HG02938 (cell line): ENCODE results near the gene DNAAF8.

Experiments
- ATAC-seq: cut with Tn5 transposase; IDR thresholded peaks from one replicate; pipeline ENCODE4 v1.9.1; 2021; ENCODE audit warnings: mild to moderate bottlenecking, moderate library complexity; ENCODE audit not compliant: unreplicated experiment

The DNAAF8 gene

DNA sequence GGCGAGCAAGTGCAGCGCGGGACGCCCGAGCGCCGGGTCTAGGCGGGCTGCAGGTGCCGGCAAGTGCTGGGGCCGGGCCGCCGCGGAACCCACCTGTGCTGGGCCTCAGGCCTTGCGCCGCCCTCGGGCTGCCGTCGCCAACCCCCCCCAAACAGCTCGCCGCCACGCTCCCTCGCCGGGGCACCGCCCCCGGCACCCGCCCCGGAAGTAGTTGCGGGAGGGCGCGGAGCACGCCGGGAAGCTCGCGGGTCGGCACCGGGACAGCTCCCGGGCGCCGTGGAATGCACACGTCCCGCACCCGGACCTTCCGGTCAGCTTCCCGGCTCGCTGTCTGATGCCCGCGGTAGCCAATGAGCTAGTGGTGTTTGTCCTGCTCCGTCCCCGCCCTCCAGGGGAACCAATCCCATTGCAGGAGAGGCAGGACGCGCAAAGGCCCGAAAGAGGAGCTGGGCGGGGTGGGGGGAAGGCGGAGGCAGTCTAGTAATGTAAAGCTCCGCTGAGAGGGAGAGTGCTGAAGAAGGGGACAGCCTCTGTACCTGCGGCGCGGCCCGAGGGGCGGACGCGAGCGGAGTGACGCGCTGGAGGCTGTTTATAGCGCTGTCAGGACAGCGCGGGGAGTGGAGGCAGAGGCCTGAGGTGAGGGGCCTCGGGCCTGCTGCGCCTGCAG, at the start of gene DNAAF8, which contains the start of gene ANKS3:
Gene DNAAF8 (plus strand): TSS at position 475 of the 667 bp plus-strand sequence. CDS start 1,978 bp downstream, outside the sequence.
Gene ANKS3 (minus strand): TSS at position 209 of the 667 bp plus-strand sequence. CDS start 4,122 bp downstream, outside the sequence.
- ATAC-seq = peak; percentile 73

DNA sequence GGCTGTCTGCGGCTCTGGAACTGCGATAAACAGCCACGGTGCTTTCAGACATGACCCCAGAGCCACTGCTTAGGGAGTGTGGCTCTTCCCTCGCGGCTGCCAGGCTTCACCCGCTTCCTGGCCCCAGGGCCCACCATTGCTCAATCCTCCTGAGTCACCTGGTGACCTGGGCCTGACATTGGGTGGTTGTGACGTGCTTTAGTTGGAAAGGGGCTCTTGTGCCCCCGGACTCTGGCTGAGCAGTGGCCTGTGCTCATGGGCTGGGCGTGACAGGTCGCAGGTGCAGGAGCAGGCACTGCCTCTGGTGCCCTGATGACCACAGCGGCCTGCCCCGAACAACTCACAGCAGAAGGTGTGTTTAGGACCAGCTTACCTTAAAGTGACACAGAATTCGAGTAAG, 49.6 kb upstream of the DNAAF8 start:
- ATAC-seq = no peak

DNA sequence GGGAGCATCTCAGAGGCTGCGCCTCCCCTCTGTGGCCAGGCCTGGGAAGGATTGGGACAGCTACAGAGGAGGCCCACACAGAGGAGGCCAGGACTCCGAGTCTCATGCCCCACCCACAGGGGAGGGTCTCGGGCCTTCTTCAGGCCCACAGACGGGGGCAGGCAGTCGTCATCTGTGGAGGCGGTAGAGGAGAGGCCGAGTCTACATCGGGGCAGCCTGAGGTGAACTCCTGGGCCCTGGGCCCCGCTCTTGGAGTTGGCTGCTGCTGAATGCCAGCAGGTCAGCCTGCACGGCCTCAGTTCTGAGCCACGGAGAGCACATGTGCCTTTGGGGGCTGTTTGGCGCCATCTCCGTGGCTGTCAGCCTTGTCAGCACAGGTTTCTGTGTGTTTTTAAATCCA, 49.0 kb upstream of the DNAAF8 start:
- no peak for ATAC-seq

DNA sequence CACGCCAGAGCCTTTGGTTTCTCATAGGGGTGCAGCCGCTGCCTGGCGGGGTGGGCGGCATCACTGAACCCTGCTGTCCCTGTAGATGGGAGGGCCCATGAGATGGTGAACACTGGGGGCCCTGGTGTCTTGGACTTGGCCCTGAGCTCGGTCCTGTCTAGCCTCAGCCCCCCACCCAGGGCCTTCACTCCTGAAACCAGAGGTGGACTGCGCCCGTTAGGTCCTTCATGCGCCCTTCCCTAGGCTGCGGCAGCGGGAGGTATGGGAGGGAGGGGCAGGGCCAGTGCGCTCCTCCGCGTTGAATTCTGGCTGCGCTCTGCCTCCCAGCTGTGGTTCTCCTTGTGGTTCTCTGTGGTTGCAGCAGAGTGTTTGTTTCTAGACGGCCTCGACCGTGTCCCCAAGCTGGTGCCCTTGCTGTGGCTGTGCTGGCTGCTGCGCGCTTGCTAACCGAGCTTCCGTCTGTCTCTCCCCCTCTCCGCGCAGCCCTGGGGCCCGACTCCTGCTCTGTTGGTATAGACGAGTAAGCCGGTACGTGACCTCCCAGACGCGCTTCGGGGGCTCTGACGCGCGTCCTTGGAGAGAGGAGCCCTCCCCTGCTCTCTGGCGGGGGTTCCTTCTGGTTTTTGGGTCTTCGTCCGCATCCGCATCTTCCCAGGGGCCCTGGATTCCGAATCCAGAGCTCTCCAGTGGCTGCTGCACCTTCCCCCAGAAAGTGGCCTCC, 48.4 kb upstream of the DNAAF8 start:
- ATAC-seq = no peak

DNA sequence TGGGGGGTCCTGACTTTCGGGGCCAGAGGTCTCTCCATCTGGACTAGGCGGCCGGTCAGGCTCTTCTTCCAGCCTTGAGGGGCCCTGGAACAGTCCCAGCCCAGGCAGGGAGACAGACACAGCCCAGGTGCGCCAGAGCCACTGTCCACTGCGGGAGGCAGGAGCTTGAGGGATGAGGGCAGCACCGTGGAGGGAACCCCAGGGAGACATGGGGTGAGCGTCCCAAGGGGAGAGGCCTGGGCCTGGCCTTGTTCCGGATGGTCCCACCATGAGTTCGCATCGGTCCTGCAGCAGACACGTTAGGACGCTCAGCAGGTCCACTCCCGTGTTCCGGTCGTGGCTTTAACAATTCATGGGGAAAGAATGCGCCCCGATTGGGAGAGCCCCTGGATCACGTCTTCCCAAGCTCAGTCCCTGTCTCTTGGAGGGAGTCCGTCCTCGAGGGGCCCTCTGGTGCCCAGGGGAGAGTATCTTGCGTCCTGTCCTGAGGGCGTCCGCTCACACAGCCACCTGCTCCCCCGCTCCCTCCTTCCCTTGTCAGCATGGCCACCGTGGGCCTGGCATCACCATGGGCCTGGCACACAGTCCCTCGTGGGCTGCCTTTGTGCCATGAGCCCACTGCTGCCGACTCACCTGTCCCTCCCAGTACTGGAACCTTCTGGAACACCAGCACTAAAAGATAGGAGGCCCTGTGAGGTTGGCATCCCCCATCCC, 47.7 kb upstream of the DNAAF8 start:
- ATAC-seq = no peak

DNA sequence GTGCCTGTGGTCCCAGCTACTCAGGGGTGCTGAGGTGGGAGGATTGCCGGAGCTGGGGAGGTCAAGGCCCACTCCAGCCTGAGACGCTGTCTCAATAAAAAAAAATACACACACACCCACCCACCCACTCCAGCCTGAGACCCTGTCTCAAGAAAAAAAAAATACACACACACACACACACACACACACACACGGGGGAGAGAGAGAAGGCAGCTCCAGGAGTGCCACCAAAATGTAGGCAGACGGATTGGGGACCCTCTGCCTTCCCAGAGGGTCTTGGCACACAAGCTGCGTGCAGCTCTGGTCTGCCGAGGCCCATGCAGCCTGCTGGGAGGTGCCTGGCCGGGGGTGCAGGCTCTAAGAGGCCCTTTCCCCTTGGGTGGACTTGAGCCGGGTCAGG, 46.9 kb upstream of the DNAAF8 start:
- ATAC-seq = no peak

DNA sequence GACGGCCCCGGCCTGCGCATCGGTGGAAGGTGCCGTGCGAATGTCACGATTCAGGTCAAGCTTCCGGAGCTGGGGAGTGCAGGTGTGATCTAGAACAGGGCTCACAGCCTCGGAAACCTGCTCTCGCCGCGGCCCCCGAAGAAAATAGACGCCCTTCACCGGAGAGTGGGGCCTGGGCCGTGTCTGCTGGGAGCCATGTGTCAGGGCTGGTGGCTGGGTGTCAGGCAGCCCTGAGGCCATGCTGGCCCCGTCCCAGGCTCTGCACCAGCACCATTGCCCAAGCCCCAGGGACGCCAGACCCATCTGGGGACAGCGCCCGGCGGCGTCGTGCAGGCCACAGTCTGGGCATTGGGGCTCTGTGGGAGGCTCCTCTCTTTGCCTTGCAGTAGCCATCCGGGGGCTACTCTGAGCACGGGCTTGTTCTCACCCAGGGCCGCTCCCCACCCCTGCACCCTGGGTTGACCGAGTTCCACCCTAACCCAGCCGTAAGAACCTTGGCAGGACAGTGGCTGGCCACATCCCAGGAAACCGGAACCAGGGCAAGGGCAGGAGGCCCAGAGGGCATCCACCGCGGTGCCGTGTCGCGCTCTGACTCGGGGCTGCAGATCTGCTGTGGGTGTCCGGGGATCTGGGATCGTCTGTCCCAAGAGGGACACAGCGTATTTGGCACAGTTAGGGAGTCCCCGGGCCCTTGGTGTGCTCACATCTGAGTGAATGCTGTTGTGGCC, 46.2 kb upstream of the DNAAF8 start:
- no peak for ATAC-seq

DNA sequence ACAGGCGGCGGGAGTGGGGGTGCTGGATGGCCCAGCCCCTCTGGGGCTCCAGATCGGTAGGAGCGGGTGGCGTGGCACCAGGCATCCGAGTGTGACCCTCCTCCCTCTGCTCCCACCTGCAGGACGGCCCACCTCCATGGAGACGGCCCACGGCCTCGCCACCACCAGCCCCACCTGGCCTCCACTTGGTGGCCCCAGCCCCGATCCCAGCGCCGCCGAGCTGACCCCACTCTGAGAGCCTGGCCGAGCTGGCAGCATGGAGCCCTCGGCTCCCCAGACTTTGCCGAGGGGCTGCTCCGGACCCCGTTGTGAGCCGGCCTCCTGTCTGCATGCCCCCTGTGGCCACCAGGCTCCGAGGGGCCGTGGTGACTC, 45.7 kb upstream of the DNAAF8 start:
- ATAC-seq = no peak

DNA sequence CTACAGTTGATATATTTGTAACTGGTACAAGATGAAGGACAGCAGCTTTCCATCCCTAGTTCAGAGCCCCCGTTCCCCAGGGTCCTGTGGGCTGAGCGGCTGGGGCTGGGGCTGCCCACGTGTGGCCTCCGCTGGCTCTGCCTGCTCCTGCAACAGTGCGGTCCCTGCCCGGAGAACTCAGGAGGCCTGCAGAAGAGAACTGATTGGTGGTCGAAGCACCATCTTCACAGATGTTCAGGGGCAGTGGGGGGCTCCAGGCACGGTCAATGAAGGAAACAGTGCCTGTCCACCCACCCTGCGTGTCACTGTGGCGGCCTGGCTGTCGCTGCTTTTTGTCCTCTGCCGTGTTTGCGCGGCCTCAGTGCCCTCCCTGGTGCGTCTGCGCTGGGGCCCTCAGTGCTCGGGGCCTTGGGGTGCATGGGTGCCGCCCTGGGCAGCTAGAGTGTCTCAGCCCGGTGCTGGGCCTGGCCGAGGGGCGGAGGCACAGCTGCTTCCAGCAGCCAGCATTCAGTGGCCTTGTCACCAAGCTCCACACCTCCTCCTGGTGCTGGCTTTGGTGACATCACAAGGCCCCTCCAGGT, 45.2 kb upstream of the DNAAF8 start:
- no peak for ATAC-seq

DNA sequence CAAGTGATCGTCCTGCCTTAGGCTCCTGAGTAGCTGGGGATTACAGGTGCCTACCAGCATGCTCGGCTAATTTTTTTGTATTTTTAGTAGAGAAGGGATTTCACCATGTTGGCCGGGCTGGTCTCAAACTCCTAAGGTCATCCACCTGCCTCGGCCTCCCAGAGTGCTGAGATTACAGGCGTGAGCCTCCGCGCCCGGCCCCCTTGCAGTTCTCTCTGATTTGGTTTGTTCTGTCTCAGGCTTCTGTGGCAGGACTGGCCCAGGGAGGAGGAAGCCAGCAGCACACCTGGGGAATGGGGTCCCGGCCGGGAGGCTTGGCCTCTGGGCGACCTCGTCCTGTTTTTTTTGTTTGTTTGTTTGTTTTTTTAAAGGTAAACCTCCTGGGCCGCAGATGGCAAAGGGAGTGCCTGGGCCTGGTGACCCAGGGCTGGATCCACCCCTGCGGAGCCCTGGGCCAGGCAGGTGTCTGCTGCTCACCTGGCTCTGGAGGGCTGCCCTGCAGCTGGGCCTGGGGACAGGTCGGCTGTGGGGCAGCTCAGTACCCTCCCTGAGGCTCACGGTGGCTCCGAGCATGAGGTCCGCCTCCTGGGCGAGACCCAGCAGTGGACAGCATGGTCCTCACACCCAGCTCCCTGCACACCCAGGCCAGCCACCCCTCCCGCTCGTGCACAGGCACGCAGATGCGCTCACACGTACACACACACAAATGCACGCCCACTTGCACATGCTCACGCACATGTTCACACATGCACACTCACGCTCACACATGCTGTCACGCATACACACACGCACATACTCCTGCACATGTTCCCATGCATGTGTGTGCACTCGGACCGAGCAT, 44.3 kb upstream of the DNAAF8 start:
- ATAC-seq = no peak

DNA sequence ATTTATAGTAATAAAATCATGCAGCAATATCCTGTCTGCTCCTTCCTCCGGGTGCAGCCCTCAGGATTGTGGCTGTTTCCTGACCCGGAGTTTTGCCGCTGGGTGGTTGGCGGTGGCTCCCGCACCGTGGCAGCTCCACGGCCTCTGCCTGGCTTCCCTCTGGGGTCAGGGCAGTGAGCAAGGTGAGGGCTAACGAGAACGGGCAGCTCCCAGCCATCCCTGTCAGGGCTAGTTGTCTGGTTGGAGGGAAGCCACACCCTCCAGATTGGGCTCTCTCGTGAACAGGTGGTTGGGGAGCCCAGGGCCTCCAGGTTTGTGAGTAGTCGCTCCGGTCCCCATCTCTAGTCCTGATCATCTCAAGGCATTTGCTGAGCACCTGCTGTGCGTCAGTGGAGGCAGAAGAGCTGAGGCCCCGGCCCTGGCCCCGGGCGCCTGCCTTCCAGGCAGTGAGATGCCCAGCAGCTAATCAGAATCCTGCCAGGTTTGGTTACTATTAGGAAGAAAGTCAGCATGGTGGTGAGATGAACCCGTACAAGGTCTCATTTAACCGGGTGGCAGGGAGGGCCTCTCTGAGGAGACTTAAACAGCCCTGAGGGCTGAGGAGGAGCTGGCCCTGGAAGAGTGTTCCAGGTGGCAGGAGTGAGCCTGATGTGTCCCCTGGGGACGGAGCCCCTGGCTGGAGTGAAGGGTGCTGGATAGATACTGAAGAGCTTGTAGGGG, 43.2 kb upstream of the DNAAF8 start:
- ATAC-seq = no peak

DNA sequence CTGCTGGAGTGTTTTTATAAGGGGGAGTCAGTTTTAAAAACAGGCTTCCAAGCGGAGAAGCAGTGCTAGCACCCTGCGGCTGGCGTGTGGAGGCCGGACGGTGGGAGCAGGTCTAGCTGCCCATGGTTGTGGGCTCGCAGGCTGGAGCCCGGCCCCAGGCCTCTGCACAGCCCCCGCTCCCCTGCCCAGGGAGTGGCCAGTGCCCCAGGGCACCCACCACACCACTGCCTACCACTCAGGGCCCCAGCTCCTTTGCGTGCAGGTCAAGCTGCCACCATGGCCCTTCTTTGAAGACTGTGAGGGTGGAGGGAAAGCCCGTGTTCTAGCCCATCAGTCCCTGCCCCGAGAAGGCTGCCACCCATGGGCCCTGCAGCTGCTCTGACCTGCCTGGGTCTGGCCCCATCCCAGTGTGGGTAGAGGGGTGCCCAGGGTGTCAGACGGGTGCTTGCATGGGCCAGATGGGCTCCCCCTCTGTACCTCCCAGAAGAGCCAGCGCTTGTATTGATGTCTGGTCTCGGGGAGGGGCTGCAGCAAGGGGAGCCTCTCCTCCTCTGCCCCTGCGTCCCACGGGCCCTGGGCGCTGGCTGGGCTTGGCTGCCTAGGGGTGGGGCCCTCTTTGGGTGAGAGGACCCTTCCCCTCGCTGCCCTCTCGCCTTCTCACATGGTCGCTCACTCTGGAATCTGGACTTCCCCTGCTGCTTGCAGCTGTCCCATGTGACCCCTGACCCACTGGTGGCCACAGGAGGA, 42.5 kb upstream of the DNAAF8 start:
- ATAC-seq = no peak

DNA sequence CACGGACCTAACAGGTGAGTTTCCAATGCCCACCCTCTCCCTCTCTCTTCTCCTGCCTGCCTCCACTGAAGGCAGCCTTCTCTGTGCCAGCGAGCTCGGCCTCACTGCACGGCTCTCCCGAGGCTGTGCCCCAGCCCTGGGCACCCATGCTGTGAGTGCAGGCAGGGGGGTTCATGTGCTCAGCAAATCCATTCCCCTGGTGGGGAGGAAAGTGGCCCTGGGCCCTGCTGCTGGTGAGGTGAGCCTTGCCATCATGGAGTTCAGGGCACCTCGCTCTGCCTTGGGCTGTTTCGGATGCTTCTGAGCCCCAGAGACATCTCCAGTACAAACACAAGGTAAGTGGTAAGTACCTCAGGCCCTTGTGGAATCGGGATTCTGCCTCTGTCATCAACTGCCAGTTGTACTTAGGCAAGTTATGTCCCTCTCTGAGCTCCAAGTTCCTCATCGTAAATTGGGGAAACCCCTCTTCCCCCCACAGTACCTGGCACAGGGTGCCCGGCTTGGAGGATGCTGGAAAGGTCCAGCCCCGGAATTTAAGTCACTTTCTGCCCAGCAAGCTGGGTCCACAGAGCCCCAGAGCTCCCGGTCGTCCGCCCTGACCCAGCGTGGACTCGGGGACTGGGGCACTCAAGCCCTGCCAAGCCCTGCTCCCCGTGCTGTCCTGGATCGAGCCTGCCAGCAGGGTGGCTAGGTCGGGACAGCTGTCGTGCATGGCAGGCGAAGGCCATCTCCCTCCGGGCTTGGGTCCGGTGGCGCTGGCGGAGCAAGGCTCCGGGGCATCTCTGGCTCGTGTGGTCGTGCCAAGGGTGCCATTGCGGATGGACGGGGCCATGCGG, 41.7 kb upstream of the DNAAF8 start:
- ATAC-seq = peak; percentile 20

DNA sequence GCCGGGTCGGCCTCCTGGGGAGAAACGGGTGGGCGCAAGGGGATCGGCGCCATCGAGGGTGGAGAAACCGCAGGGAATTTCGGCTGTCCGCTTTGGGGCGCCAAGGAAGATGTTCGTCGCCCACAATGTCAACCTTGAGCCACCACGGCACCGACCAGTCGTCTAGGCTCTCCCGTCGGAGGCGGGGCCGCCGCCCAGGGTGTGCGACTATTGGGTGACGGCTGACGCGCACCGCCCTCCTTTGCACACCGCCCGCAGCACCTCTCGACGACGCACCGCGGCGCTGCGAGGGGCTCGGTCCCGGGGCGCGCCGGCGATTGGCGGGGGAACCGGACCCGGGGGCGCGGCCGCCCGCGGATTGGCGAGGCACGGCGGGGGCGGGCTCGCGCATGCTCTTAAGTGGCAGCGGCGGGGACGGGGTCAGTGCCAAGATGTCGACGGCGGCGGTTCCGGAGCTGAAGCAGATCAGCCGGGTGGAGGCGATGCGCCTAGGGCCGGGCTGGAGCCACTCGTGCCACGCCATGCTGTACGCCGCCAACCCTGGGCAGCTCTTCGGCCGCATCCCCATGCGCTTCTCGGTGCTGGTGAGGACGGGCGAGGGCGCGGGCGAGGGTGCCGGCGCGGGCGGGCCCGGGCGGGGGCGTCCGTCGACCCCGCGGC, 40.9 kb upstream of the DNAAF8 start, which contains the start of gene NUDT16L1:
Gene NUDT16L1 (plus strand): TSS at position 267 of the 660 bp plus-strand sequence. CDS start 165 bp downstream, at position 432.
- peak; percentile 90 for ATAC-seq

DNA sequence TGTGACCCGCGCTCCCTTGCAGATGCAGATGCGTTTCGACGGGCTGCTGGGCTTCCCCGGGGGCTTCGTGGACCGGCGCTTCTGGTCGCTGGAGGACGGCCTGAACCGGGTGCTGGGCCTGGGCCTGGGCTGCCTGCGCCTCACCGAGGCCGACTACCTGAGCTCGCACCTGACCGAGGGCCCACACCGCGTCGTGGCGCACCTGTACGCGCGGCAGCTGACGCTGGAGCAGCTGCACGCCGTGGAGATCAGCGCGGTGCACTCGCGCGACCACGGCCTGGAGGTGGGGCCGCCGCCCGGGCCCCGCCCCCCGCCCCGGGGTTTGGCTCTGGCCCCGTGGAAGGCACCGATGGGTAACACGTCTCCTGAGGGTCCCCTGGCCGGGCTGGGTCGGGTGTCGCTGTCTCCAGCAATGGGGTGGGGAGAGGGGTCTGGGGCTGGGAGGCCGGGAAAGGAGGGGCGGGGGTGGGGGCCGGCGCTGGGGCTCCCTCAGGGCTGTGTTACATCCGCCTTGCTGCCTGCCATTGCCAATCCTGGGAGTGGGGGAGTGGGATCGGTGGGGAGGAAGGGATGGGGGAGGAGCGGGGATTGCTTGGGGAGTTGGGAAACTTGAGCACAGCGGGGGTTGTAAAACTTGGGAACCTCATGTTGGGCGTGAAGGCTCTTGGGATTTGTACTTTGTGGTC, 40.2 kb upstream of the DNAAF8 start:
- no peak for ATAC-seq

DNA sequence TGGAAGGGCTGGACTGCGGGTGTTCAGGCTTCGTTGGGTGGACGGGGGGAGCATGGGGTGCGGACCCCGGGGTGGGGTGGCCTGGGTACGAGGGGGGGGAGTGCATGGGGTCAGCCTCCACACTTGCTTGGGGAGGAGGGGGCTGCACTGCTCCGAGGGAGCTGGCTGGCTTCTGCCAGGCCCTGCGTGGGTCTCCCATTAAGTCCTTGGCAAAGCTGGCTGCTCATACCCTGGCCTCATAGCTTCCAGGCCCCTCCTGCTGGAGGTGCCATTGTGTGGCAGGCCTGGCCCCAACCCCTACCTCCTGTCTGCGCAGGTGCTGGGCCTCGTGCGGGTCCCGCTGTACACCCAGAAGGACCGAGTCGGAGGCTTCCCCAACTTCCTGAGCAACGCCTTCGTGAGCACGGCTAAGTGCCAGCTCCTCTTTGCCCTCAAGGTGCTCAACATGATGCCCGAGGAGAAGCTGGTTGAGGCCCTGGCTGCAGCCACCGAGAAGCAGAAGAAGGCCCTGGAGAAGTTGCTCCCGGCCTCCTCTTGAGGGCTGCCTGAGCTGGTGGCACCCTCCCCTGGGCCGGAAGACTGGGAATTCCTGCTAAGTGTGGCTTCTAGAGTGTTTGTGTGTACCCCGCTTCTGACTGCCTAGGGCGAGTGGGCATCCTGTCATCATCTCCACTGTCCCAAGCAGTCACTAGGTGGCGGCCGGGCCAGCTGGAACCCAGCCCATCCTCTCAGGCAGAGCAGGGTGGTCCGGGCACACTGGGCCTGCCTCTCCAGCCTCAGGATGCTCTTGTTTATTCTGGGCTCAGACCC, 39.5 kb upstream of the DNAAF8 start:
- ATAC-seq = no peak
